GM21360 (cell line): ENCODE data around the gene BICRA.

Experiments
- ATAC-seq: cut with Tn5 transposase; IDR thresholded peaks from one replicate; pipeline ENCODE4 v1.9.1; 2021; ENCODE audit warnings: mild to moderate bottlenecking, moderate library complexity; ENCODE audit not compliant: unreplicated experiment

BICRA gene

DNA sequence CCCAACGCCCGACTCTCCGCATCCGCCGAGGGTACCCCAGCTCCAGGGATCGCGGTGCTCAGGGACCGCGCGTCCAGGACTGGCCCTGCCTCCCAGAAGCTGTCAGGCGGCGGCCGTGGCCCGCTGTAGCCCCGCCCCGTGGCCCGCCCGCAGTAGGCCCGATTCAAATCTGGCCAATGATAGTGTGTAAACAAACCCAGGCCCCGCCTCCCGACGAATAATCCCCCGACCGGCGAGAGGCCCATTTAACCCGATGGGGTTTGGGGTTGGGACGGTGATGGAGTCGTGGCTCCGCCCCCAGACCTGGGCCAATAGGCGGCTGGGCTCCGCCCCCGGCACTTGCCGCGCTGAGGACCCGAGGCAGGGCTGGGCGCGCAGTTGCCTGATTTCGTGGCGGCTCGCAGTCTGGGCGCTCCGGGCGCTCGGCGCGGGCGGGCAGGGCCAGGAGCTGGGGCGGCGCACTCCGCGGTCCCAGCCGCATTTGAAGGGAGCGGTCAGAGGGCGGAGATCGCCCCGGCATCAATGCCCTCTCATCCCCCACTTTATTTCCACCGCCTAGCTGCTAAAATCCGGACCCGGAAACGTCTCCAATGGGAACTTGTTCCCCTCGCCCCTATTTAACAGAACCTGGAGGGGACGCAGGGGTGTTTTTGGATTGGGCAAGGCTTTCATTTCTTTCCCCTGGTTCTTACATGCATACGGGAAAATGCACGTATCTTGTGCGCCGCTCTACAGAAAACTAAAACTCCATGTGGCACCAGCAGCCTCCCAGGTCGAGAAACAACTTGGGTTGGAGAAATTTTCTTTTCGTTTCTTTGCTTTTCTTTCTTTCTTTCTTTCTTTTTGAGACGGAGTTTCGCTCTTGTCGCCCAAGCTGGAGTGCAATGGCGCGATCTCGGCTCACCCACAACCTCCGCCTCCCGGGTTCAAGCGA lies 8.4 kb upstream of the BICRA start:
- ATAC-seq = peak; percentile 91

DNA sequence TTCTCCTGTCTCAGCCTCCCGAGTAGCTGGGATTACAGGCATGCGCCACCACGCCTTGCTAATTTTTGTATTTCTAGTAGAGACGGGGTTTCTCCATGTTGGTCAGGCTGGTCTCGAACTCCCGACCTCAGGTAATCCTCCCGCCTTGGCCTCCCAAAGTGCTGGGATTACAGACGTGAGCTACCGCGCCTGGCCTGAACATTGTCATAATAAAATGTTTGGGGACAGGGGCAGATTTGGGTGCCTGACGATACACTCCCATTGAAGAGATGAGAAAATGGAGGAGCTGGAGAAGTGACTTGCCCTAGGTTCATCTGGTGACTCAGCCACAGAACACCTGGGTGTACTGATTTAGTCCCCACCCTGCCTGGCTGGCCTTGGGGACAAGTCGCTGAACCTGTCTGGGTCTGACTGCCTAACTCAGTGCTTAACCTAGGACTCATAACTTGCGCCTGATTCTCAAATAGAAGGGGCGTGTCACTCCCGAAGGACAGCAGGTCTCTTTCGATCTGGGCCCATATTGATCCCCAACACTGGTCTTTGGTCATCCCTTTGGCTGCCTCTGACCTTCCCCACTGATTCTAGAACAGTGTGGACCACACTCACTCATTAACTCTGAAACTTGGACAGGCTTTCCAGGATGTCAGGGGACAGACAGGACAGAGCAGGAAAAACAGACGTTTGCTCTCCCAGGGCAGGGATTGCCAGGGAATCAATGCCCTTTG lies 7.6 kb upstream of the BICRA start:
- no peak for ATAC-seq

DNA sequence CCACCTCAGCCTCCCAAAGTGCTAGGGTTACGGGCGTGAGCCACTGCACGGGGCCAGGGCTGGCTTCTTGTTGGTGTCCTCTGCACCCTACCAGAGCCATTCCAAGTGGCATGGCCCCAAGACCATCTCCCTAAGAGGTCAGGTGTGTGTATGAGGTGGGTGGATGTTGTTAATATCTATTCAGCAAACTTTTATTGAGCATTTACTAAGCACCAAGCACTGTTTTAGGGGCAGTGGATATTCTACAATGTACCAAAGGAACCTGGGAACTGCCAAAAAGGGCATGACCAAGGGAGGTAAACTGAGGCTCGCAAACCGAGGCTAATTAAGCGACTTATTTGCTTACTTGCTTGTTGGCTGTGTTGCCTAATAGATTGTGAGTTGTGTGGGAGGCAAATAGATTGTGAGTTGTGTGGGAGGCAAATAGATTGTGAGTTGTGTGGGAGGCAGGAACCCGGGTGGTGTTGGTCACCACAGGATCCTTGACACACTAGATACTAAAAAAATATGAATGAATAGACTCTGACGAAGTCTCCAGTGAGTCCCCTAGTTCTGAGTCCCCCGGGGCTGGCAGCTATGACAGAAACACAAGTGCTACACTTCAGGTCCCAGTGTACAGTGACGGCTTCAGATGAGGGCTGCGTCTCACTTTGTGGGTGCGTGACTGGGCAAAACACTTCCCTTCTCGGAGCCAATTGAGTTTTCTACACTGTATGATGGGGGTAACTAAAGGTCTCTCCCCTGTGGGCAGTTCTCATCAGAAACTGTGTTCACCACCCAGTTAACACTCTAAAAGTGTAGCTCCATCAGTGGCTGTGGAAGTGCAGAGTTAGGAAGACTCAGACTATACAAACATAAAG lies 5.0 kb upstream of the BICRA start:
- no peak for ATAC-seq

DNA sequence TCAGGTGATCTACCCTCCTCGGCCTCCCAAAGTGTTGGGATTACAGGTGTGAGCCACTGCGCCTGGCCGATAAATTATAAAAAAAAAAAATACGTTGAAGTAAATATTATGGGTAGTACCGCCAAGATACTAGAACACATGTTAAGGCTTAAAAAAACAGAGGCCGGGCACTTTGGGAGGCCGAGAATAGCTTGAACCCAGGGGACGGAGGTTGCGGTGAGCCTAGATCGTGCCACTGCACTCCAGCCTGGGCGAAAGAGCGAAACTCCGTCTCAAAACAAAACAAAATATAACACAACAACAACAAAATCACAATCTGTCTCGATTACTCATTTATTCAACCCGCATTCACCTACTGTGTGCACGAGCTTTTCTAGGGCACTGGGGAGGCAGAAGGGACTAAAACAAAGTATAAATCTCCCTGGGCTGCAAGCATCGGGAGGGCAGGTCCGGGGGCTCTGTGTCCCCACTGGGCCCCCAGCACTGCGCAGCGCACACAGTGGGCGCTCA lies 1.3 kb upstream of the BICRA start:
- ATAC-seq = no peak

DNA sequence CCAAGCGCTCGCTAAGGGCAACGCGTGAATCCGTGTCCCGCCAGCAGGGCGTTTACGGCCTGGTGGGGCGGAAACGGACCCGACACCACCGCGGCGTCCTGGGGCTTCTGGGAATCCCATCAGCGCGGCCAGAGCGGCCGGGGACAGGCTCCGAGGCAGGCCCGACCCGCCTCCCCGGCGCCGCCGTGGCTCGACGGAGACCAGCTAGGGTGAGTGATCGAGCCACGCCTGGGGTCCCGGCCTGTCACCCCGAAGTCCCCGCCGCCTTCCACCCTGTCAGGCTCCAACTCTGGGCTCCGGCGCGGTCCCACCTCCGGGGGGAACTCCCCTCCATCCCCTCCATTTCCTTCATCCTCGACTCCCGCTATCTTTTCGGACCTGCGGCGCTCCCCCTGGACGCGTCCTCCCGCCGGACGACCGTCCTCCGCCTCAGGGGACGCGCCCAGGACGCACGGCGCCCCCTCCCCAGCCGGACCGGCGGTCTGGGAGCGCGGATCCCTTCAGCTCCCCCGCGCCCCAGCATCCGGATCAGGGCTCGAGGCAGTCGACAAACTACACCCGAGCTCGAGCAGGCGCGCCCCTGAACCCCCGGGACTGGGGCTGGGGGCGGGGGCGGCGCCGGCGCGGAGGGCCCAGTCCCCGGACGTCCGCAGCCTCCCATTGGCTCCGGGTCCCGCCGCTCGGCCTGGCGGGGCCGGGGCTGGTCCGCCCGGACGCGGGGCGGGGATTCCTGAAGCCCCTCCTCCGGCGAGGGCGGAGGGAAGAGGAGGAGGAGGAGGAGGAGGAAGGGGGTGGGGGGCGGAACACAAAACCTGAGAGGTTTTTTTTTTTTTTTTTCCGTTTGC lies 638 bp upstream of the BICRA start:
- ATAC-seq = peak; percentile 69

DNA sequence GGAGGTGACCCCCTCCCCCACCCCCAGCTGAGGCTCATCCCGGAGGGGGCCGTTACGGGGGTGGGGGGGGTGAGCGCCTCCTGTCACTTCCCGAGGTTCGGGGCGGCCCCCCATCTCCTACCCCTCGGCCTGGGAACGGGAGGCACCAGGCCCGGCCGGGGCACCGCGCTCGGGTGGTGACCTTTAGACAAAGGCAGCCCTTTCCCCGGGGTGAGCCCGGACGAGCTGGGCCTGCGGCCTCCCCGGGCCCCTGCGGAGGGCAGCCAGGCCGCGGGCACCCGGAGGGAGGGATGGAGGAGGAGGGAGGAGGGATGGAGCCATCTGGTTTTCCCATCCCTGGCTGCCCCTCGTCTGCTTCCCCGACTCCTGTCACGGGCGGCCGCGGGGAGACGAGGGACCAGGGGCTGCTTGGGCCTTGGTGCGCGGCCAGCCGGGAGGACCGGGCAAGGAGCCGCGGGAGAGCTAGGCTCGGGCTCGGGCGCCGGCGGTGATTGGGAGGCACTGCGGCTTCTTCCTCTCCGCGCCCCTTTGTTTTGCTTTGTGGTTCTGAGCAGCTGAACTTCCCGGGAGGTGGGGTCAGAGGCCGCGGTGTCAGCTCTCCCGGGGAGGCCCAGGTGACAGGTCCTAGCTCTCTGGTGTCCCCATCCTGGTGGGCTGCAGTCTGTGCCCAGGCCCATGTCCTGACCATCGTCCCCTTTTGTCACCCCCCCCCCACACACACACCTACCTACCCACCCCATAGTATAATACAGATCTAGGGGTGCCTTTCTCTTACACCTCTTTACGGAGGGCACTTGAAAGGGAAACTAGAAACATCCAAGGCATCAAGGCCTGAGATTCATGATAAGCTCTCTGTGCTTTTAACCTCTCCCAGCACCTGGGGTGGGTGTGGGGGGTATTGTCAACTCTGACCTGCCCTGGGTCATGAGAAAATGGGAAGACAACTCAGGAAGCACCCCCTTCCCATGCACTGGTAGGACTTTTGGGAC lies 1.3 kb downstream of the BICRA start:
- ATAC-seq = no peak

DNA sequence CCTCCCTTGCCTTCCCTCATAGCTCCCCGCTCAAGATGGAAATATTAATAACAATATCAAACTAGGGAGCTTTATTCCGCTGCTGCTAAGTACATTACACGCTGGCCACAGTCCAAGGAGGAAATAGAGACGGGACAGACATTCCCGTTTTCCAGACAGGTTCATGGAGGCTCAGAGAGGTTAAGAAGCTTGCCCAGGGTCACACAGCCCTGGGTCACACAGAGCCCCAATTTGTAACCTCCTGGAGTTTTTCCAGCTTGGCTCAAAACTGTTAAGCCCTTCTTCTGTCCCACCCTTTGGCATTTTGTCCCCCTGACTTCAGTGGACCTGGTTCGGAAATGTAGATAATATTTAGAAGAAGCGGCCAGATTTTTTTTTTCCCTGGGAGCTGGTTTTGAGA lies 2.0 kb downstream of the BICRA start:
- no peak for ATAC-seq

DNA sequence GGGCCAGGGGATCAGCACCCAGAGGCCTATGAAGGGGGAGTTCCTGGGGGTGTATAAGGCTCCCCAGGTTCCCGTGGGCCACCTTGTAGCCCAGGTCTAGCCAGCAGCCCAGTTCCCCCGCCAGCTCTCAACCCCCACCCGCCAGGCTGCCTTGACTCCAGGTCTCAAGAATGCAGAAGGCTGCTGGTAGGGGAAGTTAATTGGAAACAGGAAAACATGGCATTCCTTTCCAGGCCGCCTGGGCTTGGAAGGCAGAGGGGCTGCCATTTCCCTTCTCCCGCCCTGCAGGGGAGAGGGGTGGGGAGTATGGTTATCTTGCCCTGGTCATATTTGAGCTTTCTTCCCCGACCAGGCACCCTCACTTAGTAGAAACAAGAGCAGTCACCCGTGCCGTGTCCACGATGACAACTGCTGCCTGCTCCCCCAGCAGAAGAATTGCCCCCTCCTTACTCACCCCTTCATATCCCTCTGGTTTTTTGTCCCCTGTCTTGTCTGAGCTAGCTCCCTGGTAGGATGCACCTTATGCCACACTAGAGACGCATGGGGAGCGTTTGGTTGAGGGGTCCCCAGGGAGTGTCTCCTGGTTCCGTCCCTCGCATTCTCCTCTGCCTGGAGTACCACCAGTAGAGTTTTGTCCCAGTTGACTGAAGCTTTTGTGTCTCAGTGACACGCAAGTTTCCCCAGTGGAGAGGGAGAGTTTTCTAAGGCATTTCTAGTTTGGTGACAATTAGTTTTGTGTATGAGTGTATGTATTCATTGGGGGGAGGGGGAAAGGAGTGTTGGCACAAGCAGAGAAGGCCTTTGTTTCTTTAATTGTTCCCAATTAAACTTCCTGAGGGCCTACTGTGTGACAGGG lies 4.5 kb downstream of the BICRA start:
- ATAC-seq = no peak

DNA sequence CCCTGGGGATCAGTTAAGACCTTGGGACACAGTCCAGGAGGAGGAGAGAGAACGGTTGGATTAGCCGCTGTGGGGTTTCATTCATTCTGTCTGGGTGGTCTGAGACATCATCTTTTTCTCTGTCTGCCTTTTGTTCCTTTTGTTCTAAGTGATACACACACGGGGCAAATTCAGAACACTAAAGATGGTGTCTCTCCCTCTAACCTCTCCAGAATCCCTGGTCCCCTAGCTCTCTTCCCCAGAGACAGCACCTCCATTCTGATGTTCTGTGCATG lies 5.0 kb downstream of the BICRA start:
- ATAC-seq = no peak

DNA sequence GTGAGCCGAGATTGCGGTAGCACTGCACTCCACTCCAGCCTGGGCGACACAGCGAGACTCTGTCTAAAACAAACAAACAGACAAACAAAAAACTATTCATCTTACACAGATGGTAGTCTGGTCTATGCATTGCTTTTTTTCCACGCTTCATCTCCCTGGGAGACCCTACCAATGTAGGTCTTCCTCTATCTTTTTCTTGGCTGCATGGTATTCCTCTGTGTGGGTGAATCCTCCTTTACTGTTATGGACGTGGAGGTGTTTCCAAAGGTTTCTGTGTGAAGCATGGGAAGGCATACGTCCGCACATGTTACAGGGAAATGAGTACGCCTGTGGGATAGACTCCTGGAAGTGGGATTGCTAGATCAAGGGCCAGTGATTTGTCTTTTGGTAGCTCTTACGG lies 5.6 kb downstream of the BICRA start:
- no peak for ATAC-seq

DNA sequence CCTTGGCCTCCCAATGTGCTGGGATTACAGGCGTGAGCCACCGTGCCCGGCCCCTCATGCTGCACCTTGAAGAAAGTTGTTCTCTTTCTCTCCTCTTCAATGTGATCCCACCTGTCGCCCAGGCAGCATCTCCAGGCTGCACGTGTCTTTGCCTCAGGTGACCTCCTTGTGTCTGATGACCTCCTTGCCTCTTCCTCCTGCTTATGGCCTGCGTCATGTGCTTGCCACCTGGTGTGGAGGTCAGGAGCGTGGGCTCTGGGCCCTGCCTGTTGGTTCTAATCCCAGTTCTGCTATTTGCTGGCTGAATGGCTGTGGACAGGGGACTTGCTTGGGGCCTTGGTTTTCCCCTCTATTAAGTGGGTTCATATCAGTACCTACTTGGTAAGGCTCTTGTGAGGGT lies 6.3 kb downstream of the BICRA start:
- no peak for ATAC-seq

DNA sequence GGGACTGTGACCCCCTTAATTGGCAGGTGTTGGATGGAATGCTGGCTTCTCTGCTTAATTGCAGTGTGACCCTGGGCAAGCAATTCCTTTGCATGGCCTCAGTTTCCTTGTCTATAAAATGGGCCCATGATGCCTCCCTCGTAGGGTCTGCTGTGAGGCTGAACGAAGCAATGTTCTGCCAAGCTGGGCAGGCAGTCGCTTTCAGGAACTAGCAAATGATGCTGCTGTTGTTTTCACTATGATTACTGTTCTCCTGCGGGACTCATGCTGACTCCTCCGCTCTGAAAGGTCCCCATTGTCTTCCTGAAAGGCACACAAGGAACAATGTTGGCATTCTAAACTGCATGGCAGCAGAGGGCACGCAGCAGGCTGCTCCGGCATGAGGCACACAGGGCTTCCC lies 6.8 kb downstream of the BICRA start:
- ATAC-seq = no peak

DNA sequence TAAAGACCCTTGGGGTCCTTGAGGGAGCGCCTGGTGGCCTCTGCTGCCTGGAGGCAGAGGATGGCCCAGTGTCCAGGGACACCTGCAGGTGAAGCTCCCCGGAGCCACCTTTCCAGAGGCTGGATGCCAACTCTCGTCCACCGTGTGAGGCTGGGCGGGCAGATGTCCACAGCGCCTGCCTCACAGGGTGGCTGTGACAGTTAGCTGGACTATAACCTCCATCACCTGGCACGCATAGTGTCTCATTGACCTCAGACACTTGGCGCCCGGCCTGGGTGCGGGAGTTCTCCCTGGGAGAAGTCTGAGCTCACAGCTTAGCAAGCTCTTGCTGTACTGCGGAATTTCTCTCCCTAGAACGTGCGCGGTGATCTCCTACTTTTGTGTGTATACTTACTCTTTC lies 9.8 kb downstream of the BICRA start:
- ATAC-seq = no peak

DNA sequence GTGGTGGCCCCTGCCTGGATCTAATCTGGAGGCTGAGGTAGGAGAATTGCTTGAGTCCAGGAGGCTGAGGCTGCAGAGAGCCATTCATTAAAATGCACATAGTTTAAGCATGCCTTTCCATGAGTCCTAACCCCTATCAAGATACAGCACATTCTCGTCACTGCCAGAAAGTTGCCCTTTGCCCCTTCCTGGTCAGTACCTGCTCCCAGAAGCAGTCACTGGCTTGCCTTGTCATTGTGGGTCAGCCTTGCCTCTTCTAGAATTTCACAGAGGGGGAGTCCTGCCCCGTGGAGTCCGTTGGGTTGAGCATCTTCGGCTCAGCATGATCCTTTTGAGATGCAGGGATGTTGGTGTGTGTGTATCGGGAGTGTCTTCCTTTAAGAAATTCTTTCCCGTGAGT lies 10.8 kb downstream of the BICRA start:
- ATAC-seq = no peak

DNA sequence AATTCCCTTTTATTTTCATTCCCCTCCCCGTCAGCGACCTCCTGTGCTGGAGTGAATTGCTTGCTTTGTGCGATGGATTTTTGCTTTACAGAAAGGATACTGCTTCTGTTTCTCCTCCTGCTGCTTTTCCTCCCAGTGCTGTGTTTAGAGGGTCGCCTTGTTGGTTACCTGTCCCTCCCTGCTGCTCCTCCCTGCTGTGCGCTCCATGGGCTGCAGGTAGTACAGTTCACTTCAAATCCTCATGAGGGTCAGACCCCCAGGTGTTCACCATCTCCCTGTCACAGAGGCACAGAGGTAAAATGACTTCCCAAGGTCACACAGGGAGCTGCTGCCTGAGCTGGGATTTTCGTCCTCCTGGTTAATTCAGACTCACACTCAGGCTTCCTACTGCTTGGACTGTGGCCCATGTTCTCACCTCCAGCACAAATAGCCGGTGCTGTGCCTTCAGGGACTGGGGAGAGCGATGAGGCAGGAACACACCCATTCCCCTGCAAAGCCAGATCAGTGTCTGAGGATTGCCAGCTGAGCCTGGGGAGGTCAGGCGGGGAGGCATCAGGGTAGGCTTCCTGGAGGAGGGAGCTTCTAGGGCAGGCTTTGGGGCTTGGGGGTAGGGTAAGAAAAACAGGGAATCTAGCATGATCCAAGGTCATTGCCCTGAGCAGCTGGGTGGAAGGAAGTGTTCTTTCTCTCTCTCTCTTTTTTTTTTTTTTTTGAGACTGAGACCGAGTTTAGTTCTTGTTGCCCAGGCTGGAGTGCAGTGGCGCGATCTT lies 14.4 kb downstream of the BICRA start:
- ATAC-seq = no peak

DNA sequence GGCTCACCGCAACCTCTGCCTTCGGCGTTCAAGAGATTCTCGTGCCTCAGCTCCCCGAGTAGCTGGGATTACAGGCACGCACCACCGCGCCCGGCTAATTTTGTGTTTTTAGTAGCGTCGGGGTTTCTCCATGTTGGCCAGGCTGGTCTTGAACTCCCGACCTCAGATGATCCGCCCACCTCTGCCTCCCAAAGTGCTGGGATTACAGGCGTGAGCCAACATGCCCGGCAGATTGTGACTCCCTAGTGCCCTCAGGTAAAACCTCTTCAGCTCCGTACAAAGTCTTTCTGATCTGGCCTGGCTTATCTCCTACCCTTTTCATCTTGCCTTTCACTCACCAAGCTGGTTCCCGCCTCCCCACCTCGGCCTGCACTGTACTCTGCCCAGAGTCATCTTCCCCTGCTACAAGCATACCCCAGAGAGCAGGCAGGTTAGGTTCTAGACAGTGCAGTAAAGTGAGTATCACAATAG lies 15.0 kb downstream of the BICRA start:
- ATAC-seq = no peak

DNA sequence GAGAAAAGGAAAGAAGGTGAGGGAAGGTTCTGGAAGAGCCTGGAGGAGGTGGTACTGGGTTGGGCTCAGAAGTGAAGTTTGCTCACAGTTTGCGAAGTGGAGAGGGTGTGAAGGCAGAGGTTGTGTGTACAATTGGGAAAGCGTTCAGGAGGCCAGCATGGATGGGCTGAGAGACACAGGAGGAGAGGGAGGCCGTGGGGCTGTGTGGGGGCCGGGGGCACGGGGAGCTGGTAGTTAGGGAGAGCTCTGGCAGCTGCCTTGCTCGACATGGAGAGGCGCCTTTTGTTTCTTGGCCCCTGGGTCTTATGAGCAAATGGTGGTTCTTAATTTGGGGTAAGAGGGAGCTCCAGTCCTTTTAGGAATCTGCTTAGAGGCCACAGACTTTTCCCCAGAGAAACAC lies 16.7 kb downstream of the BICRA start:
- no peak for ATAC-seq
